Upper lobe of left lung (tissue), 6 donors: Measurements from ENCODE around the gene CHAD. TPM values are rescaled to one million over a fixed set of nuclear protein-coding genes. Genes with fewer than 3 reads are reported as not detected.
A peak's percentile ranks its signal among the peaks of the same experiment; 100 is the strongest.

Experiments
- ATAC-seq, 2 donors: fragments of 200-7000 bp; cut with Tn5 transposase; one replicate each; pipeline ENCODE4 v1.9.1; 2022; ENCODE audit warnings: mild to moderate bottlenecking in 2 of 2, moderate library complexity in 2 of 2; ENCODE audit not compliant: low FRiP score in 2 of 2
- DNase-seq, 2 donors: peaks; one replicate each; pipeline ENCODE4 v3.0.0-alpha.2; 2019 to 2020
- H3K27ac ChIP-seq, 4 donors: fragments of 200-600 bp; sonication (generic); one replicate each; pipeline ENCODE4 v1.5.1; 2016 to 2019
- H3K27me3 ChIP-seq, 4 donors: fragments of 200-600 bp; sonication (generic); one replicate each; pipeline ENCODE4 v1.5.1; 2017 to 2019
- H3K36me3 ChIP-seq, 4 donors: fragments of 200-600 bp; sonication (generic); one replicate each; pipeline ENCODE4 v1.5.1; 2016 to 2019
- H3K4me1 ChIP-seq, 4 donors: fragments of 200-600 bp; sonication (generic); one replicate each; pipeline ENCODE4 v1.5.1; 2018 to 2019
- H3K4me3 ChIP-seq, 4 donors: fragments of 200-600 bp; sonication (generic); one replicate each; pipeline ENCODE4 v1.5.1; 2017 to 2019; ENCODE audit warnings: mild to moderate bottlenecking in 2 of 4, moderate library complexity in 1 of 4
- H3K9me3 ChIP-seq, 4 donors: fragments of 200-600 bp; sonication (generic); one replicate each; pipeline ENCODE4 v1.5.1; 2018 to 2019
- CTCF ChIP-seq, 6 experiments: fragments of 450-650 bp in 4 of 6; fragments of 200-600 bp in 2 of 6; sonication (generic) in 2 of 6; IDR thresholded peaks; one replicate each; pipeline ENCODE4 v1.5.1; 2016 to 2019; ENCODE audit warnings: antibody characterized with exemption in 6 of 6
- EP300 ChIP-seq, 4 donors: sonication (generic); formaldehyde crosslinking; IDR thresholded peaks; one replicate each; pipeline ENCODE4 v1.5.1; 2017; ENCODE audit warnings: antibody characterized with exemption in 4 of 4, control low read depth in 2 of 4
- POLR2A ChIP-seq, 4 donors: fragments of 450-650 bp; IDR thresholded peaks; one replicate each; pipeline ENCODE4 v1.5.1; 2016 to 2017; ENCODE audit warnings: antibody characterized with exemption in 4 of 4, mild to moderate bottlenecking in 2 of 4
- POLR2AphosphoS5 ChIP-seq, 2 donors: sonication (generic); formaldehyde crosslinking; IDR thresholded peaks; one replicate each; pipeline ENCODE4 v1.5.1; 2017; ENCODE audit warnings: antibody characterized with exemption in 2 of 2
- WGBS, 2 donors: methylation state at CpG; one replicate each; pipeline ENCODE4 v1.1.5; 2017 to 2018; 5-methylcytosine and 5-hydroxymethylcytosine counted together
- total RNA-seq, 6 donors: library from RNA; depleted of rRNA in 4 of 6; stranded (reverse); fragments of >200 nt in 4 of 6; gene quantifications; one replicate each; pipeline versions ENCODE4 v1.1.0 to v1.2.1, GENCODE V29; 2016 to 2021
- donor health status: DM: no; HTN: no; CAD: no; lungs with moderate emphysema.
- donor health status: DM: no; HTN: yes; CAD: no; lungs with severe emphysema.

The CHAD gene
- total RNA-seq, 6 donors from 2014 or later, result 0.13 to 0.30 (median 0.21) TPM; not detected in 2

- TF ChIP-seq CTCF (IDR thresholded peaks at IDR 0.05) (peak in 1 of 6 experiments; percentile 13), EP300 (IDR thresholded peaks at IDR 0.05) (no peak), POLR2A (IDR thresholded peaks at IDR 0.05) (peak in 1 of 4 donors; percentile 42), POLR2AphosphoS5 (IDR thresholded peaks at IDR 0.05) (peak in 1 of 2 donors; percentile 33)
- H3K9me3 ChIP-seq, result no peaks in the 10 kb centered on the region
- H3K27ac ChIP-seq, result peak within 1 kb of the TSS; percentile 64 to 85 (median 78)
- ATAC-seq, result peak; percentile 28 to 92
- H3K4me3 ChIP-seq, result peak within 1 kb of the TSS; percentile 69 to 77 (median 74)
- H3K36me3 ChIP-seq, result no peaks in the 10 kb centered on the region
- no peaks in the 10 kb centered on the region for H3K27me3 ChIP-seq
- H3K4me1 ChIP-seq, result peaks cover 6 to 16% (median 9%) of the 10 kb centered on the region in 4 donors
- DNase-seq, result peak; percentile 87 to 97
- WGBS, 2 donors, result 11 to 16% methylated on average over 19 to 28 of the region's 66 CpGs
These were observed 39.3 kb upstream of the CHAD start, which contains the start of gene MYCBPAP for GRCh38 chr17:50507871-50508572. TSS of gene MYCBPAP (plus strand) at chr17:50508439. CDS start at chr17:50508675, 236 bp downstream.

DNA sequence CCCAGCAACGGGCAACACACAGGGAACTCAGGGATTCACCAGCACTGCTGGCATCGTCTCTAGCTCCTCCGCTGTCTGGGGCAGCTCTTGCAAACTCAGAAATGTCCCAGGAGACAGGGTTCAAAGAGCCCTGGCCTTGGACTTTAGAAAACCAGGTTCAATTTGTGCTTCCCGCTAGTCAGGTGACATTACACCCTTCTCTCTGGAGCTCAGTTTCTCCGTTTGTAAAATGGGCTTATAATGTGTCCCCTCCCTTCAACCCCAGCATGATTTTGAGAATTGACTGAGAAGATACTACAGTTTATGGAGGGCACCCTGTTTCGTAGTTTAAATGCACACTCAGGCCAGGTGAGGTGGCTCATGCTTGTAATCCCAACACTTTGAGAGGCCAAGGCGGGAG is 37.6 kb upstream of the CHAD start:
- Histone ChIP-seq H3K9me3 (no peaks in the 10 kb centered on the region), H3K27ac (no peak overlapping the region), H3K4me3 (no peak overlapping the region), H3K27me3 (no peaks in the 10 kb centered on the region), H3K4me1 (peaks cover 6 to 16% (median 9%) of the 10 kb centered on the region in 4 donors), H3K36me3 (no peaks in the 10 kb centered on the region)
- WGBS, 2 donors, result 78 to 87% methylated on average over 4 to 7 of the region's 7 CpGs
- DNase-seq (no peak), ATAC-seq (no peak)
- no peak for TF ChIP-seq CTCF (IDR thresholded peaks at IDR 0.05)
- TF ChIP-seq POLR2AphosphoS5 (IDR thresholded peaks at IDR 0.05), result no peak
- no peak for TF ChIP-seq POLR2A (IDR thresholded peaks at IDR 0.05)
- TF ChIP-seq EP300 (IDR thresholded peaks at IDR 0.05), result no peak

- ATAC-seq (no peak), DNase-seq (no peak)
- TF ChIP-seq POLR2AphosphoS5 (IDR thresholded peaks at IDR 0.05) (no peak), EP300 (IDR thresholded peaks at IDR 0.05) (no peak), CTCF (IDR thresholded peaks at IDR 0.05) (no peak), POLR2A (IDR thresholded peaks at IDR 0.05) (no peak)
- WGBS, 2 donors, result 62 to 65% methylated on average over 7 of the region's 7 CpGs
- H3K27ac ChIP-seq, result no peak overlapping the region
- H3K27me3 ChIP-seq, result no peaks in the 10 kb centered on the region
- H3K36me3 ChIP-seq, result no peaks in the 10 kb centered on the region
- no peak overlapping the region for H3K4me3 ChIP-seq
- H3K9me3 ChIP-seq, result no peaks in the 10 kb centered on the region
- H3K4me1 ChIP-seq, result peaks cover 6 to 16% (median 9%) of the 10 kb centered on the region in 4 donors
These were observed 37.0 kb upstream of the CHAD start for GRCh38 chr17:50505591-50506130.

- no peak for ATAC-seq
These were observed 33.8 kb upstream of the CHAD start for GRCh38 chr17:50502301-50502990.

More at GRCh38 chr17:50502301-50502990, 33.8 kb upstream of the CHAD start:
- H3K9me3 ChIP-seq, result no peaks in the 10 kb centered on the region
- H3K4me1 ChIP-seq, result no peaks in the 10 kb centered on the region
- TF ChIP-seq CTCF (IDR thresholded peaks at IDR 0.05) (no peak), POLR2A (IDR thresholded peaks at IDR 0.05) (no peak), EP300 (IDR thresholded peaks at IDR 0.05) (no peak), POLR2AphosphoS5 (IDR thresholded peaks at IDR 0.05) (no peak)
- no peaks in the 10 kb centered on the region for H3K27me3 ChIP-seq
- H3K36me3 ChIP-seq, result no peaks in the 10 kb centered on the region
- 86 to 93% methylated on average over 9 of the region's 9 CpGs for WGBS, 2 donors
- H3K4me3 ChIP-seq, result no peak overlapping the region
- H3K27ac ChIP-seq, result no peak overlapping the region
- no peak for DNase-seq
